GM23338 (cell line): ENCODE data around the gene SSH3. TPM values are rescaled to one million over a fixed set of nuclear protein-coding genes. Genes with fewer than 3 reads are reported as not detected.

Experiments
- ATAC-seq: fragments of 200-7000 bp; cut with Tn5 transposase; 3 replicates; pipeline ENCODE4 v1.9.1; 2020
- DNase-seq: peaks from one replicate; pipeline ENCODE4 v3.0.0-alpha.2; 2015; ENCODE audit warnings: low spot score
- H2AFZ ChIP-seq: fragments of 200-600 bp; sonication (generic); 2 replicates; pipeline ENCODE4 v1.8.0; 2016; ENCODE audit warnings: antibody characterized with exemption, mild to moderate bottlenecking, moderate library complexity
- H3F3A ChIP-seq: fragments of 200-600 bp; sonication (generic); replicated peaks from 2 replicates; pipeline ENCODE4 v1.8.0; 2017; ENCODE audit warnings: antibody characterized with exemption, mixed run types, low read depth
- H3K27ac ChIP-seq: fragments of 200-600 bp; sonication (generic); 2 replicates; pipeline ENCODE4 v1.6.1; 2016; ENCODE audit warnings: low read depth
- H3K27me3 ChIP-seq: fragments of 200-600 bp; sonication (generic); 2 replicates; pipeline ENCODE4 v1.8.0; 2016; ENCODE audit warnings: mild to moderate bottlenecking, mixed run types, moderate library complexity; ENCODE audit not compliant: insufficient read depth
- H3K36me3 ChIP-seq: fragments of 200-600 bp; sonication (generic); 2 replicates; pipeline ENCODE4 v1.8.0; 2016; ENCODE audit warnings: mild to moderate bottlenecking; ENCODE audit not compliant: insufficient read depth
- H3K4me1 ChIP-seq: fragments of 200-600 bp; sonication (generic); 2 replicates; pipeline ENCODE4 v1.8.0; 2016; ENCODE audit warnings: mild to moderate bottlenecking, moderate library complexity; ENCODE audit not compliant: insufficient read depth
- H3K4me2 ChIP-seq: fragments of 200-600 bp; sonication (generic); 2 replicates; pipeline ENCODE4 v1.7.1; 2017; ENCODE audit warnings: mixed run types
- H3K4me3 ChIP-seq: fragments of 200-600 bp; sonication (generic); 2 replicates; pipeline ENCODE4 v1.6.1; 2016; ENCODE audit warnings: mixed run types
- H3K79me2 ChIP-seq: fragments of 200-600 bp; sonication (generic); replicated peaks from 2 replicates; pipeline ENCODE4 v1.8.0; 2017; ENCODE audit warnings: mild to moderate bottlenecking; ENCODE audit not compliant: insufficient read depth
- H3K9me2 ChIP-seq: fragments of 200-600 bp; sonication (generic); 2 replicates; pipeline ENCODE4 v1.8.0; 2017; ENCODE audit not compliant: insufficient read depth
- H4K20me1 ChIP-seq: fragments of 200-600 bp; sonication (generic); replicated peaks from 2 replicates; pipeline ENCODE4 v1.8.0; 2017; ENCODE audit warnings: mild to moderate bottlenecking; ENCODE audit not compliant: insufficient read depth
- H3K27ac Mint-ChIP-seq: 2 replicates; pipeline ENCODE4 v1.8.0; 2020; ENCODE audit warnings: inconsistent platforms, mild to moderate bottlenecking, moderate library complexity, mixed read lengths
- H3K27me3 Mint-ChIP-seq: 3 replicates; pipeline ENCODE4 v1.8.0; 2022; ENCODE audit warnings: low read depth, mild to moderate bottlenecking, moderate library complexity, mixed read lengths, inconsistent platforms; ENCODE audit not compliant: insufficient read depth, poor library complexity
- H3K36me3 Mint-ChIP-seq: 3 replicates; pipeline ENCODE4 v1.8.0; 2021; ENCODE audit warnings: low read depth, mild to moderate bottlenecking, inconsistent platforms, moderate library complexity, mixed read lengths
- H3K4me1 Mint-ChIP-seq: 3 replicates; pipeline ENCODE4 v1.8.0; 2020; ENCODE audit warnings: mild to moderate bottlenecking, inconsistent platforms, mixed read lengths
- H3K4me3 Mint-ChIP-seq: 3 replicates; pipeline ENCODE4 v1.8.0; 2021; ENCODE audit warnings: moderate library complexity, mild to moderate bottlenecking, inconsistent platforms, mixed read lengths
- H3K9me3 Mint-ChIP-seq: 3 replicates; pipeline ENCODE4 v1.8.0; 2020; ENCODE audit warnings: moderate library complexity, mild to moderate bottlenecking, inconsistent platforms, mixed read lengths
- CREB1 ChIP-seq: fragments of 250-450 bp; sonication (Bioruptor Pico); IDR thresholded peaks from 2 replicates; pipeline ENCODE4 v1.5.0; 2020; ENCODE audit warnings: low read depth, mild to moderate bottlenecking, moderate library complexity
- CTCF ChIP-seq, 2 experiments: fragments of 200-600 bp in 1 of 2; sonication (generic) in 1 of 2; conservative IDR thresholded peaks; 2 replicates each; pipeline versions ENCODE4 v1.5.1 to v1.6.1; 2016 to 2017; ENCODE audit warnings: antibody characterized with exemption in 2 of 2, low read depth in 2 of 2, mild to moderate bottlenecking in 2 of 2, moderate library complexity in 1 of 2
- ETS1 ChIP-seq: IDR thresholded peaks from 2 replicates; pipeline ENCODE4 v1.6.1; 2016; ENCODE audit warnings: antibody characterized with exemption
- EZH2 ChIP-seq: fragments of 200-600 bp; sonication (generic); IDR thresholded peaks from one replicate; pipeline ENCODE4 v1.8.0; 2017; ENCODE audit warnings: antibody characterized with exemption, mild to moderate bottlenecking, low read depth; ENCODE audit not compliant: unreplicated experiment
- JUNB ChIP-seq: IDR thresholded peaks from one replicate; pipeline ENCODE4 v1.6.1; 2016; ENCODE audit warnings: antibody characterized with exemption; ENCODE audit not compliant: unreplicated experiment
- NANOG ChIP-seq: IDR thresholded peaks from 2 replicates; pipeline ENCODE4 v1.6.1; 2016; ENCODE audit warnings: antibody characterized with exemption, borderline replicate concordance
- STAT1 ChIP-seq: IDR thresholded peaks from one replicate; pipeline ENCODE4 v1.6.1; 2016; ENCODE audit warnings: antibody characterized with exemption; ENCODE audit not compliant: unreplicated experiment
- ZNF114 ChIP-seq: fragments of 250-450 bp; sonication (Bioruptor Pico); IDR thresholded peaks from 2 replicates; pipeline ENCODE4 v1.5.0; 2020; ENCODE audit warnings: mild to moderate bottlenecking, moderate library complexity
- ZNF331 ChIP-seq: fragments of 250-450 bp; sonication (Bioruptor Pico); IDR thresholded peaks from 2 replicates; pipeline ENCODE4 v1.5.0; 2020; ENCODE audit warnings: low read depth, mild to moderate bottlenecking, moderate library complexity
- ZNF462 ChIP-seq: fragments of 250-450 bp; sonication (Bioruptor Pico); IDR thresholded peaks from 2 replicates; pipeline ENCODE4 v1.5.0; 2020; ENCODE audit warnings: mild to moderate bottlenecking, moderate library complexity
- polyA plus RNA-seq: library from polyadenylated mRNA; unstranded; fragments of >200 nt; fragmentation: Nextera tagmentation; extraction: Ambion mirVana; gene quantifications from 2 replicates; pipeline ENCODE4 v1.2.1, GENCODE V29; 2016
- total RNA-seq: library from RNA; depleted of rRNA; stranded (reverse); fragments of >200 nt; shearing (Covaris generic); gene quantifications from 2 replicates; pipeline ENCODE4 v1.2.3, GENCODE V29; 2014

The SSH3 gene
- total and polyA plus RNA-seq, 2 experiments from 2014 or later, result 17.8 to 40.0 TPM

GRCh38 chr11:67282155-67282875, 21.0 kb upstream of the SSH3 start:
- peaks cover 34% of the 10 kb centered on the region for H3K36me3 Mint-ChIP-seq
- Histone ChIP-seq H3K79me2 (no peaks in the 10 kb centered on the region), H4K20me1 (no peaks in the 10 kb centered on the region; the same call in 1 of the 2 replicates), H3F3A (peaks cover 2% of the 10 kb centered on the region; the same call in 1 of the 2 replicates), H3K4me2 (no peak overlapping the region), H3K9me2 (no peaks in the 10 kb centered on the region), H3K27ac (no peak overlapping the region), H3K4me1 (peaks cover 3% of the 10 kb centered on the region), H3K36me3 (peaks cover 7% of the 10 kb centered on the region), H3K27me3 (no peaks in the 10 kb centered on the region), H2AFZ (no peak overlapping the region), H3K4me3 (no peak overlapping the region)
- TF ChIP-seq EZH2 (no peak), ZNF114 (CRISPR knock-in tag) (no peak)
- no peaks in the 10 kb centered on the region for H3K9me3 Mint-ChIP-seq
- H3K4me1 Mint-ChIP-seq, result peaks cover 10% of the 10 kb centered on the region
- peaks cover 4% of the 10 kb centered on the region for H3K27me3 Mint-ChIP-seq
- no peak for ATAC-seq
- no peak overlapping the region for H3K4me3 Mint-ChIP-seq
- DNase-seq, result no peak
- H3K27ac Mint-ChIP-seq, result no peak overlapping the region

GRCh38 chr11:67282876-67283371, 20.4 kb upstream of the SSH3 start:
- Mint-ChIP-seq H3K36me3 (peaks cover 37% of the 10 kb centered on the region), H3K27ac (no peak overlapping the region), H3K27me3 (peaks cover 10% of the 10 kb centered on the region), H3K4me1 (peaks cover 10% of the 10 kb centered on the region), H3K4me3 (no peak overlapping the region), H3K9me3 (no peaks in the 10 kb centered on the region)
- no peaks in the 10 kb centered on the region for H3K79me2 ChIP-seq
- H3K36me3 ChIP-seq, result peaks cover 7% of the 10 kb centered on the region
- H2AFZ ChIP-seq, result no peak overlapping the region
- H3K27me3 ChIP-seq, result no peaks in the 10 kb centered on the region
- no peaks in the 10 kb centered on the region for H3K9me2 ChIP-seq
- H3K27ac ChIP-seq, result no peak overlapping the region
- ATAC-seq, result no peak
- H3K4me2 ChIP-seq, result no peak overlapping the region
- H3F3A ChIP-seq, result 0 out of 2 replicates have a peak, but pooled peaks cover 6% of the 10 kb centered on the region
- TF ChIP-seq ZNF331 (CRISPR knock-in tag), result no peak
- TF ChIP-seq CTCF (conservative IDR thresholded peaks at IDR 0.05; ENCODE audit: low read depth in 2 of 2), result no peak
- no peak for TF ChIP-seq ETS1
- TF ChIP-seq STAT1, result no peak
- TF ChIP-seq ZNF462, result no peak
- no peak for TF ChIP-seq NANOG
- TF ChIP-seq CREB1 (CRISPR knock-in tag), result no peak
- no peak for TF ChIP-seq JUNB
- no peak for TF ChIP-seq EZH2
- no peak overlapping the region for H3K4me3 ChIP-seq
- no peak for DNase-seq
- peaks cover 6% of the 10 kb centered on the region for H3K4me1 ChIP-seq
- H4K20me1 ChIP-seq, result no peaks in the 10 kb centered on the region; the same call in 1 of the 2 replicates
